Measurements from ENCODE around the gene PDZD2.
"Not testable (repeated sequence)": the region's sequence is repeated elsewhere in the genome, so short reads cannot be mapped to it uniquely, and the experiment has no call there.

PDZD2 gene

DNA sequence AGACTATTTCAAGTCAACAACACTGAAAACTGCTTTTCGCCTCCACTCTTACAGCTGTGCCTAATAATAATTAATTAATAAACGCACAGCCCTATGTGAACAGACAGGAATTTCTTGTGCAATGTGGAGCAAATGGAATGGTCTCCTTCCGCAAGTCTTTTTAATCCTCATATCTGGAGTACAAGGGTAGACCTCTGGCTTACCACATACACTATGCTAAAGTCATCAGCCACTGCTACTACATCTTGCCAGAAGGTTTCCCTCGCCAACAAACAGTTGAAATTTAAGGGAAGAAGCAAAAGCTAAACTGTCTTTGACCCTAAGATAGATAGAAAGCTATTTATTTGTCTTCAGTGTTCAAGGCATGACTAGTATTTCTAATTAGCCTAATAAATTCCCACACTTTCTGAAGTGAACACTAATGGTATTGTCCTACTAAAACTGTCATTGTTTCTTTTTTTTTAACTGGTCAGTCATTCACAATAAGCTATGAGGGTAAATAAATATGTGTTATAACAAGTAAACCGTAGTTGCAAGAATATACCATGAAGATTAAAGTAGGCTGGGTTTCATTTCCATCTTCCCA is 471.3 kb downstream of the PDZD2 start:
- in situ Hi-C loops (cut with MboI; ENCODE audit: low sequenced_read_pairs): no loop called here

DNA sequence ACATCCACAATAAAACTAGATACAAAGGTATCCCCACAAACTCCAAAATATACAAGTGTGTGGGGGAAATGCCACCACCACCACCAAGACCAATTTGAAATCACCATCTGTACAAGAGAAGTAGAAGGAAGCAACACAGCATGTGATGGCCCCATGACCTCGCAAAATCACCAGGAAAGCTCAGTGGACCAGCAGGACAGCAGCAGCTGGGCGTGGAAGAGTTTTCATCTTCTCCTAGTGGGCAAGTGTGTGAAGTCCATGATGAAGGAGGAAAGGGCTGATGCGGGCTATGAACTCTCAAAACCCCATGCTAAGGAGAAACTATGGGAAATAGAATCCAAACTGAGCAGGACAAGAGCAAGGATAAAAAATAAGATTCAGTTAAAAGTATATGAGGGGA is 477.1 kb downstream of the PDZD2 start:
- in situ Hi-C loops (cut with MboI; ENCODE audit: low sequenced_read_pairs): no loop called here

DNA sequence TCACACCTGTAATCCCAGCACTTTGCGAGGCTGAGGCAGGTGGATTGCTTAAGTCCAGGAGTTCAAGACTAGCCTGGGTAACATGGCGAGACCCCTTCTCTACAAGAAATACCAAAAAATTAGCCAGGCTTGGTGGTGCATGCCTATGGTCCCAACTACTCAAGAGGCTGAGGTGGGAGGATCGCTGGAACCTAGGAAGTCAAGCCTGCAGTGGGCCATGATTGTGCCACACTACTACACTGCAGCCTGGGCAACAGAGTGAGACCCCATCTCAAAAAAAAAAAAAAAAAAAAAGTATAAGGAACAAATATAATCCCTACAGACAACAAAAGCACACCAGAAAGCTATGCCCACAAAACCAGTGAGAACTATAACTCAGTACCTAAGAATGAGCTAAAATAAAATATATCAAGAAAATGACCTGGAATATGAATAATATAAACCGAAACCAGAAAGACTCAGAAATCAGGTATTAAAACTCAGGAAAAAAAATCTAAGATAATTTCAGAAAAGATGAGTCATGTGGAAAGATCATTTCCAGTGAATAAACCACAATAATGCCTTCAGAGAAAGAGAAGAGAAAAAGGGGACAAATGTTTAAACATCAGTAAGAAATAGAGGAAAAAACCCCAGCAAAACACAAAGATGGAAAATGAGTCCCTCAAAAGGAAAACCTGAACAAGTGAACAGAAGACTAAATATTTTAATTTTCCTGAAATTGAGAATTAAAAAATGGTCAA is 477.8 kb downstream of the PDZD2 start:
- in situ Hi-C loops (cut with MboI; ENCODE audit: low sequenced_read_pairs): no loop called here

DNA sequence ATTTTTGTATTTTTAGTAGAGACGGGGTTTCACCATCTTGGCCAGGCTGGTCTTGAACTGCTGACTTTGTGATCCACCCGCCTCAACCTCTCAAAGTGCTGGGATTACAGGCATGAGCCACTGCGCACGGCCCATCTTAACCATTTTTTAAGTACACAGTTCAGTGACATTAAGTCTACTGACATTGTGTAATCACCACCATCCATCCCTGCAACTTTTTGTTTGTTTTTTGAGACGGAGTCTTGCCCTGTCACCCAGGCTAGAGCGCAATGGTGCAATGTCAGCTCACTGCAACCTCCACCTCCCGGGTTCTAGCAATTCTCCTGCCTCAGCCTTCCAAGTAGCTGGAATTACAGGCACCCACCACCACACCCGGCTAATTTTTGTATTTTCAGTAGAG is 480.0 kb downstream of the PDZD2 start:
- in situ Hi-C loops (cut with MboI; ENCODE audit: low sequenced_read_pairs): not testable (repeated sequence)

DNA sequence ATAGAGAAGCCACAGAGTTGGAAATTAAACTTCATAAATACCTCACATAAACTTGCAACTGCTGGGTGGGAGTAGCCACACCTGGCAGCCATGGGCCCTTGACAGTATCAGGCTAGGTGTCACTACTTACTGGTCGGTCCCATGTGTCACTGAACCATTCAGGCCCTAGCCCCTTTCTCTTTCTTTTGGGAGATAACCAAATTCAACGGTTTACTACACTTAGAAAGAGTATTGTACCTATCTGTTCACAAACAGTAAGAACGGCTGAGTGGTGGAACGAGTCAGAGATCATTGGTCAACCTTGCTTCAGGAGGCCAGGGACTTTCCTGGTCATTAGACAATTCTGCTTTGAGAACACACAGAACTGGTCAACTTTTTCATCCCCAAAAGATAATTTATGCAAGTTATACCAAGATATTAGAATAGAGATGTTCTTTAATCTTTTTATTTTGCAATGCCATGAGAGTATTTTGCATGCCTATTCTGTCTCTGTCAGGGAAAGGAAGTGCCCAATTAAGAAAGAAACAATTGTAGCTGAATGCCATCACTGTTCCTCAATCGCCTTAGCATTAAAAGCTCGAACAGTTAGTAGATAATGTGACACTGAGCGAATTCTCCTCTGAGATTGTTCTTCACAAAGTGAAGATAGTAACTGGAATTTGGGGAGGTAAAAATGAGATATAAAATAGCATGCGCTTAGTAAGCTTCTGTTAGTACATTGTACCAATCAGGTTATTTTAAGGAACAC is 484.3 kb downstream of the PDZD2 start:
- in situ Hi-C loops (cut with MboI; ENCODE audit: low sequenced_read_pairs): no loop called here

DNA sequence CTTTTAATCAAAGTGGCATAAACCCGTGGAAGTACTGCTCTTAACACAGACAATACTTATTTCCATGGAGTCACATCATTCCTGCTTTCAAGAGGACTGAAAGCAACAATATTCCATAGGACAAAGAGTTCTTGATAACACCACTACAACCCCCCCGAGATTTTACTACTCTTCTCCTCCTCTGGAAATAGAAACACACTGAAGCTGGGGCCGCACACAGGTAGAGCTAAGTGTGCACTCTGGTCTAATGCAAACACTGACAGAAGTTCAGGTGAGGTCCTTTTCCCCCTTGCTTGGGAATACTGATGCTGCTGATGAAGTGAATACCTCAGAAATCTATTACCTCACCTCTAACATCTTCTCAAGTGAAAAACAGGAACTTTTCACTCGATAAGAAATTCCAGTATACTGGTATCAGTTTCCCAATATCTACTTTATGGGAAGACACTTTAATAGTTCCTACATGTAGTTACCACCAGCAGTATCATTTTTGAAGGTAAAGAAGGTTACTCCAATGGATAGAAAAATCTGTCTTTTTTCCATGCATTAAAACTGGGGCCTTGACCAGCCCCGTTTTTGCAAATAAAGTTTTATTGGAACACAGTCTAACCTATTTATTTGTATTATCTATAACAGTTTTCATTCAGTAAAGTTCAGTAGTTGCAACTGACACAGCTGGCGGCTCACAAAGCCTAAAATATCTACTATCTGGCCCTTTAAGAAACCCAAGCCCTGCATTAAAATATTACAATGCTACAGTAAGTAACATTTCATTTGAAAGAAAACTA is 485.2 kb downstream of the PDZD2 start:
- in situ Hi-C loops (cut with MboI; ENCODE audit: low sequenced_read_pairs): no loop called here

DNA sequence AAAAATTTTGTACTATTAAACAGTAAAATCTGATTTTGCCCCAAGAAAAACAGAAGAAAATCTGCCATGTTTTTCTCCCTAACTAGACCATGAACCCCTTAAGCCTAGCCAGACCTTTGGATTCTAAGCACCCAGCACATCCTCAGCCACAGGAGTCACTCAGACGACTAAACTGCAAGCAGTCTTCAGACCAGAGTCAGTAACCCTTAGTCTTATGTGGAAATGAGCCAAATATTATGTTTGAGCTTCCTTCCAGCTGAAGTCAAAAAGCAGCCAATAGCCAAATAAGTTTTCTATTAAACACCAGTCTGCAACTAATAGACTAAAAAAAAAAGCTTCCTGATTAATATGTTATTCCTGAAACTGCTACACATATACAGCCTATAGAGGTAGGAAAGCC is 487.8 kb downstream of the PDZD2 start:
- in situ Hi-C loops (cut with MboI; ENCODE audit: low sequenced_read_pairs): no loop called here

DNA sequence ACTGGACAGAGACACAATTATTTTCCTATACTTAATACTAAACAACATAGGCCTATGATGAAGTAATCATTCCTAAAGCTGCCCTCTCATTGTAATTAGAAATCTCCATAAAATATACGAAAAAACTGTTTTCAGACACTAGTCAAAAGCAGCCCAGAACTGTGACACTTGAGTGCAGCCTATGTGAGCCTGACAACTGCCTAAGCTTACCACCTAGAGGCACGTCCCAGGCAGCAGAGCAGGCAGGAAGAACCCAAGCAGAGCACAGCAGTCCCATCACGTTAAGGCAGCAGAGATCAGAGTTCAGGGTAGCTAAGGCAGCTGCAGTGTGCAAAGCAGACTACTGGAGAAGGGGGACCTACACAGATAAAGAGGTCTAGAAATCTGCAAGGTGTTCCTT is 488.8 kb downstream of the PDZD2 start:
- in situ Hi-C loops (cut with MboI; ENCODE audit: low sequenced_read_pairs): no loop called here

DNA sequence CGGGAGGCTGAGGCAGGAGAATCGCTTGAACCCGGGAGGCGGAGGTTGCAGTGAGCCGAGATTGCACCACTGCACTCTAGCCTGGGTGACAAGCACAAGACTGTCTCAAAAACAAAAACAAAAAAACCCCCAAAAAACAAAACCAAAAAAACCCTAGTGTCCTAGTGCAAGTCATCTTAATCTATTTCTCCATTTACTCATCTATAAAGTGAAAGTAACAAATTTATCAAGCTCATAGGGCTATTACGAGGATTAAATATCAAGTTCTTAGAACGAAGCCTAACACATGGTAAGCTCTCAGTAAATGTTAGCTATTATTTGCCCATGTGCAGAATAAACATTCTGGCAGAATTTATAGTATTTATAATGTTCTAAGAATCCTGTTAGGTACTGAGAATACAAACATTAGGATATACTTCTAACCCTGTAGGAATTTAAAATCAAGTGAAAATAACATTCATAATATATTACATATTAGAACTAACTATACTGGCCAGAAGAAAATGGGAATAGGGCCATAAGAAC is 490.2 kb downstream of the PDZD2 start:
- in situ Hi-C loops (cut with MboI; ENCODE audit: low sequenced_read_pairs): no loop called here

DNA sequence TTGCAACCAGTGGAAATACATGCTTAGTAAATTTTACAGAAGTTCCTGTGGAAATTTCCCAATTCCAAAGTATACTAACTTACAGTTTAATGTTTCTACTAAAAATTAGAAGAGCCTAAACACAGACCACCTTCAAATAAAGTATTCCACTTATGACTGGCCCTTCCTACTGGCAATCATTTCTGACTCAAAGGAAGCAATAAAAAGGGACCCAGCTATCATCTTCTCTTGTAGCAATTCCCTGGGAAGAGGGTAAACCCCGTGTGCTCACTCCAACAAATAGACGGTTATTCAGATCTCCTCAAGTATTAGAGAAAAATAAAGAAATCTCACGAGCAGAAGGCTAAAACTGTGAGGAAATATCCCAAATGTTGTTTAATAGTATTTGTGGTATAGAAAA is 491.9 kb downstream of the PDZD2 start:
- in situ Hi-C loops (cut with MboI; ENCODE audit: low sequenced_read_pairs): no loop called here

DNA sequence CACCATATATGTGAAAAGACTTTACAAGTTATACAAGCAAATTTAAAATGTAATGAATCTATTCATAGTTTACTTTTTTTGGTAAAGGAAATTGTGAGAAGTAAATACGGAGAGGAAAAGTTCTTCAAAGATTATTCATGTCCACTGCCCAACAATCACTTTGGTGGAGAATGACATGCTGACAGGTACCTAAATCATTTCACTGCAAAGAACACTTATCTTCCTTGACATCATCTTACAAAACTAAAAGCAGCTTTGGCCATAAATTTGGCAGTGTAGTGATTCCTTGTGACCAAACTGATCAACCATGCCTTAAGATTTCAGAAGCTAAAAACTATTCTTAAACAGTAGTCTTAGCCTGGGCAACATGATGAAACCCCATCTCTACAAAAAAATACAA is 492.7 kb downstream of the PDZD2 start:
- in situ Hi-C loops (cut with MboI; ENCODE audit: low sequenced_read_pairs): no loop called here

DNA sequence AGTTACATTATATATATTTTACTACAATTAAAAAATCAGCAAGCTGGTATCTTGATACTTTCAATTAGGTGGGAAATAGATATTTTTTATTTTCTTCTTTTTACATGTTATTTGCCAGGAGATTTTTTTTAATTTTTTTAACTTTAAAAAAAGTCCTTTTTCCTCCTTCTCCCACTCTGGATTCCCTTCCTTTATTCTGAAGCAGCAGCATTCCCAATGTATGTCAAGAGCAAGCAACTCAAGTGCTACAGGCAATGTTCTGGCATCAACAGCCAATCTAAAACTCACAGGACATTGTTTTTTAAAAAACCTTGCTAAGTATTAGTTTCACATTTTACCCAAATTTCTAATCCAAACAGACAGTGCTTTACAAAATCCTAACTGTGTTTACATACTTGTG is 493.8 kb downstream of the PDZD2 start:
- in situ Hi-C loops (cut with MboI; ENCODE audit: low sequenced_read_pairs): no loop called here

DNA sequence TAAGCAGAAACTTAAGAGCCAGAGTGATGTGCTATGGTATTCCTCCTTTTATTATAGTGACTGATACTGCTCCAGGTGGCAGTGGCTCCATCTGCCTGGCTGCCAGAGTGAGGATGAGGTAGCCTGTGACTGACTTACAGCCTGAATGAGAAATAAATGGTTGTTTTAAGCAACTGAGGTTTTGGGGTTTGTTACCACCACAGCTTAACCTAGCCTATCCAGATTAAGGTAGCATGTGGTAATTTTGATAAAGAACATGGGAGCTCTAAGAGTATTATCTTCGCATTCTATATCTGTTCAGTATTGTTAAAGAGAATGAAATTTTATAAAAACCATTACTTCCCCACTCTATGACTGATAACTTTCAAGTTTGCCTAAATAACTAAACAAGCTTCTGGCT is 496.2 kb downstream of the PDZD2 start:
- in situ Hi-C loops (cut with MboI; ENCODE audit: low sequenced_read_pairs): no loop called here

DNA sequence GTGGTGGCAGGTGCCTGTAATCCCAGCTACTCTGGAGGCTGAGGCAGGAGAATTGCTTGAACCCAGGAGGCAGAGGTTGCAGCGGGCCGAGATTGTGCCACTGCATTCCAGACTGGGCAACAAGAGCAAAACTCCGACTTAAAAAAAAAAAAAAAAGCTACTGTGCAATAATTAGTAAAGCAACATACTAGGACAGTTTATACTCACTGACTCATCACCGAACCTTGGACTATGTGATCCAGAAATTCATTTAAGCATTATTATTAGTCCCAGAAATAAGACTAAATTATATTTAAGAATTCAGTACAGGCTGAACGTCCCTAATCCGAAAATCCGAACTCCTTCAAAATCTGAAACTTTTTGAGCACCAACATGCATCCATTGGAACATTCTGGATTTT is 497.4 kb downstream of the PDZD2 start:
- in situ Hi-C loops (cut with MboI; ENCODE audit: low sequenced_read_pairs): no loop called here

DNA sequence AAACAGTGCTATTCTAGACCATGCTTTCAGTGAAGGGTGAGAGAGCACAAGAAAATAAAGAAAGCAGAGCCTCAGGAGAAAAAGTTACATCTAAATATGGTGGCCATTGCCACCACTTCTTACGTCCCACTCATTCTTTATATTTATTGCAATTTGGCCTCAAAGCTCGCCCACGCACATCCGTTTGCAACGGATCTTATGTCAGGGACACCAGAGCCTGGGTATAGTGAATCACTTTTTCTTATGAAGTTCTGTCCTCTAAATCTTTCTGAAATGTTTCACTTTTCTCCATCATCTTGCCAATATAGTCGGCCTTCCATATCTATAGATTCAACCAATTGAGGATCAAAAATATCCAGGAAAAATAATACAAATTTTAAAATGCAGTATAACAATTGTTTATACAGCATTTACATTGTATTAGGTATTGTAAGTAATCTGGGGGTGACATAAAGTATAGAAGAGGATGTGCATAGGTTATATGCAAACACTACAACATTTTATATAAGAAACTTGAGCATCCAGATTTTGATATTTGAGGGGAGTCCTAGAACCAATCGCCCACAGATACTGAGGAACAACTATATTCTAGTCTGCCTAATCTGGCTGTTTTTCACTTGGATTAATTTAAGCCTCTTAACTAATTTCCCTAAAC is 500.0 kb downstream of the PDZD2 start:
- in situ Hi-C loops (cut with MboI; ENCODE audit: low sequenced_read_pairs): no loop called here

DNA sequence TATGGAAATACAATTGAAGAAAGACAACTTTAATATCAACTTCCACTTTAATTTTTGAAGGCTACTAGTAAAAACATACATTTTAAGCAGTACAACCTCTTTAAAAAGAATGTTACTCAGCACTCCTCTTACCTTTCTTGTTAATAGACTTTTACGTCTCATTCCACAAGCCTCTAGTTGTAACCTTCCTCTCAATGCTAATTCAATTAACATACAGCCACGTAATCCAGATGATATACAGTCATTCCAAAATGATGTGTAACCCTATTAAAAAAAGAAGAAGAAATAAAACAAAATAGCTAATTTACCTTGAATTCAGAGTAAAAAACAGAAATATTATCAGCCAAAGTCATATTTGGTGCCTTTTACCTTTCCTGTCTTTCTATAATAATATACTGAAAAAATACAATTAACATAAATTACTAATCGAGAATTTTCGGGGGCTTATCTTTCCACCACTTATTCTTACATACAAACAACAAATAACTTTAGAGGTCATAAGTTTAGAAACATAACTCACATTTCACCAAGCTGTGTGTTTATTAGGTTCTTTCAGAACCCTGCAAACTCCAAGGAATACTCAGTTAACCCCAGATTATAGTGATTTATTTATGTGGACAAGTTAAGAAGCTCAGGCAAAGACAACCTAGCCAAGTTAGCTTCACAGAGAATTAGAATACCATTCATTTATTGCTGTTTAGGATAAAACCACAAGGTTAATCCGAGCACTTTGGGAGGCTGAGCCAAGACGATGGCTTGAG is 504.9 kb downstream of the PDZD2 start:
- in situ Hi-C loops (cut with MboI; ENCODE audit: low sequenced_read_pairs): no loop called here

DNA sequence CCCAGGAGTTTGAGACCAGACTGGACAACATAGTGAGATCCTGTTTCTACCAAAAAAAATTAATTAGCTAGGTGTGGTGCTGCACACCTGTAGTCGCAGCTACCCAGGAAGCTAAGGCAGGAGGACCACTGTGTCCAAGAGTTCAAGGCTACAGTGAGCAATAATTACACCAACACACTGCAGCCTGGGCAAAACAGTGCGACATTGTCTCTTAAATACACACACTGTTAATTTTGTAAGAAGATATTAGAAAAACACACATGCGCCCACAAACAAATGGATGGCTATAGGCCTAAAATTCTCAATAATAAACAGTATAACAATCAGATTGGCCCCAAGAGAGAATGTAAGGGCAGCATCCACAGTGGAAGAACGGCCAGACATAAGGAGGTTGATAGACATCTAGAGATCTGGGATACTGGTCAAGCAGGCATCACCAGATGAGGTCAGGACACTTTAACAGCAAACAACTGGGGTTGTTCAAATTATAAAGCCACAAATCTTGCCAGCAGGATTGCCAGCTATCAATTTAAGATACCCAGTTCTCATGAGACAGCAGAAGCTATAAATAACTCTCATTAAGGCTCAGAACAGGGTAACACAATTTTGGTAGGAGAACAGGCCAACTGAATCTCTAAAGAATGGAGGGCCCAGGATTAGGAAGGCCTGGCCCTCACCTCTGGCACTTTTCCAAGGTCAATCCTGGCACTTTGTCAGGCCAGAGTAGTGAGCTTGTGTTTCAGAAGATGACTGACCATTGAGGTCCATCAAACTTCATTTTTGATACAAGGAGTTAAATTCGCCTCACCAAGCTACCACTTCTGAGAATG is 505.7 kb downstream of the PDZD2 start:
- in situ Hi-C loops (cut with MboI; ENCODE audit: low sequenced_read_pairs): no loop called here

DNA sequence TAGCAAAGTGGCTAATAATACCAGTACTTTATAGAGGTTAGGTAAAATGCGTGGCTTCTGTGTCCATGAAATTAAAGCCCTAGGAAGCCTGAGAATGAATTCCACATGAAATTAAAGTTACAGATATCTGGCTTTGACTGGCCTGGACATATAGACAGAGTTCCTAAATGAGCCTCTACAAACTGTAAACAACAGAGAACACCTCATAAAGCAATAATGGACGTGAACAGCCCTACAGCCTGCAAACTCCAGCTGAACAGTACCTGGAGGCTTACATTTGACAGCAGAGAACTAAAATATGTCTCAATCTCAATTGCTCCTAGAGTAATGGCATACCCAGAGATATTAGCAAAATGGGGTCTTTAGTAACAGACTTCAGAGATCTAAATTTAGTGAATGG is 506.4 kb downstream of the PDZD2 start:
- in situ Hi-C loops (cut with MboI; ENCODE audit: low sequenced_read_pairs): no loop called here

DNA sequence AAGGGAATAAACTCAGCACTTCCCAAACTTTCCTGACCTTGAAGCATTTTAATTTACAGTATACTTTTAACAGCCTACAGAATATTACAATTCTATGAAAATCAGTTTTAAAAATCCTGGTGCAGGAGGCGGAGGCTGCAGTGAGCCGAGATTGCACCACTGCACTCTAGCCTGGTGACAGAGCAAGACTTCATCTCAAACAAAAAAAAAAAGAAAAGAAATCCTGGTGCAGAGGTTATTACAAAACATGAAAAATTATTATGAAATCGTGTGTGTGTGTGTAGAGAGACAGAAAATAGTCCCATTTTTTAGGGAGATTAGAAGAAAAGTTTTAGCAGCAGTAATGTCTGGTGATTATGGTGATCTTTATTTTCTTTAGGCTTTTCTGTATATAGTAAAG is 508.3 kb downstream of the PDZD2 start:
- in situ Hi-C loops (cut with MboI; ENCODE audit: low sequenced_read_pairs): no loop called here

Data from HL-60/S4 (cell line).